HepG2 (cell line): Measurements from ENCODE around the gene ESPN. TPM values are rescaled to one million over a fixed set of nuclear protein-coding genes. Genes with fewer than 3 reads are reported as not detected.

Experiments used
- ATAC-seq: fragments of 200-7000 bp; cut with Tn5 transposase; 3 replicates; pipeline ENCODE4 v1.9.1; 2020; ENCODE audit warnings: mild to moderate bottlenecking, moderate library complexity
- BruUV-seq: library from RNA; stranded (reverse); fragments of 400-500 nt; replicated peaks from 2 replicates; lab custom pipeline; 2021; lab: Mats Ljungman, UMichigan
- CTCF ChIA-PET: fragments of 300-600 bp; formaldehyde crosslinking; extraction: SDS; loops from one replicate; lab custom pipeline; 2021; ENCODE audit warnings: low total read pairs, inconsistent platforms, low intra/inter-chr PET ratio; lab: Yijun Ruan, JAX
- POLR2A ChIA-PET: fragments of 350-600 bp; sonication (Branson Sonifier 250); formaldehyde crosslinking; loops from one replicate; lab custom pipeline; 2020; ENCODE audit warnings: antibody characterized with exemption, inconsistent platforms; lab: Yijun Ruan, JAX
- DNase-seq: peaks from one replicate; pipeline ENCODE4 v3.0.0-alpha.2; 2015; ENCODE audit warnings: low spot score
- FAIRE-seq: peaks from 3 replicates; lab custom pipeline; 2011; peaks lifted over from hg19 to GRCh38; lab: Jason Lieb, UNC
- H2AFZ ChIP-seq: one replicate; pipeline ENCODE4 v1.6.1; 2011; ENCODE audit warnings: low read length, inconsistent platforms
- H3K27ac ChIP-seq: fragments of 300-600 bp; 3 replicates; pipeline ENCODE4 v1.8.0; 2011; ENCODE audit warnings: mixed run types, mild to moderate bottlenecking, mixed read lengths, low read length, inconsistent platforms; ENCODE audit not compliant: insufficient read depth; ENCODE audit errors: extremely low read length
- H3K27me3 ChIP-seq, 2 experiments: fragments of 200-600 bp in 1 of 2; 2 replicates in 1 of 2; 3 replicates in 1 of 2; pipeline versions ENCODE4 v1.6.0 to v1.8.0; 2011; ENCODE audit warnings: low read length in 2 of 2, mild to moderate bottlenecking in 2 of 2, moderate library complexity in 2 of 2, inconsistent platforms in 1 of 2; ENCODE audit not compliant: insufficient read depth in 2 of 2, control insufficient read depth in 1 of 2
- H3K36me3 ChIP-seq, 2 experiments: fragments of 200-600 bp in 1 of 2; replicated peaks in 1 of 2; 2 replicates in 1 of 2; 3 replicates in 1 of 2; pipeline versions ENCODE4 v1.5.1 to v1.8.0; 2011; ENCODE audit warnings: low read length in 2 of 2, inconsistent platforms in 1 of 2; ENCODE audit not compliant: insufficient read depth in 2 of 2, control insufficient read depth in 1 of 2
- H3K4me1 ChIP-seq: 2 replicates; pipeline ENCODE4 v1.5.1; 2012; ENCODE audit warnings: low read length, inconsistent platforms; ENCODE audit not compliant: insufficient read depth
- H3K4me2 ChIP-seq: 2 replicates; pipeline ENCODE4 v1.6.0; 2011; ENCODE audit warnings: low read depth, low read length, inconsistent platforms
- H3K4me3 ChIP-seq, 3 experiments: fragments of 200-600 bp in 1 of 3; sonication (generic), shearing (Covaris generic) in 1 of 3; replicated peaks in 1 of 3; 2 replicates each; pipeline ENCODE4 v1.5.1; 2011 to 2016; ENCODE audit warnings: low read length in 3 of 3, inconsistent platforms in 2 of 3, low read depth in 2 of 3, mild to moderate bottlenecking in 2 of 3, control low read depth in 1 of 3, mixed read lengths in 1 of 3; ENCODE audit not compliant: insufficient read depth in 1 of 3
- H3K79me2 ChIP-seq: one replicate; pipeline ENCODE4 v1.6.1; 2011; ENCODE audit warnings: low read length, inconsistent platforms; ENCODE audit not compliant: insufficient read depth
- H3K9ac ChIP-seq: 2 replicates; pipeline ENCODE4 v1.6.0; 2011; ENCODE audit warnings: mild to moderate bottlenecking, low read depth, low read length, inconsistent platforms; ENCODE audit not compliant: insufficient read depth
- H3K9me3 ChIP-seq: 2 replicates; pipeline ENCODE4 v1.5.1; 2012; ENCODE audit warnings: mild to moderate bottlenecking, low read length
- H4K20me1 ChIP-seq: 2 replicates; pipeline ENCODE4 v1.6.0; 2011; ENCODE audit warnings: inconsistent platforms, mild to moderate bottlenecking, low read length, moderate library complexity; ENCODE audit not compliant: insufficient read depth
- AHR ChIP-seq: IDR thresholded peaks from 2 replicates; pipeline ENCODE4 v1.6.1; 2018; ENCODE audit warnings: missing genetic modification reagents, missing compliant biosample characterization
- CBX2 ChIP-seq, 2 experiments: fragments of 200-600 bp in 1 of 2; sonication (generic); formaldehyde crosslinking in 1 of 2; IDR thresholded peaks; 2 replicates each; pipeline versions ENCODE4 v1.7.0 to v1.8.1; 2018 to 2022; ENCODE audit warnings: low read depth in 2 of 2, low read length in 1 of 2, mild to moderate bottlenecking in 1 of 2, missing genetic modification reagents in 1 of 2
- FOXC1 ChIP-seq: sonication (generic); formaldehyde crosslinking; IDR thresholded peaks from 2 replicates; pipeline ENCODE4 v1.8.0; 2022; ENCODE audit warnings: mild to moderate bottlenecking, missing genetic modification reagents, borderline replicate concordance
- HOXA7 ChIP-seq: sonication (generic); formaldehyde crosslinking; IDR thresholded peaks from 2 replicates; pipeline ENCODE4 v1.8.1; 2022; ENCODE audit warnings: mild to moderate bottlenecking, missing genetic modification reagents, moderate library complexity
- PITX1 ChIP-seq: sonication (generic); formaldehyde crosslinking; IDR thresholded peaks from 2 replicates; pipeline ENCODE4 v1.5.1; 2020; ENCODE audit warnings: mild to moderate bottlenecking, missing genetic modification reagents
- ZFP62 ChIP-seq: sonication (generic); formaldehyde crosslinking; IDR thresholded peaks from 2 replicates; pipeline ENCODE4 v1.4.0; 2020; ENCODE audit warnings: missing genetic modification reagents
- ZNF329 ChIP-seq: sonication (generic); formaldehyde crosslinking; IDR thresholded peaks from 2 replicates; pipeline ENCODE4 v1.9.0; 2021; ENCODE audit warnings: low read depth, mild to moderate bottlenecking, missing genetic modification reagents
- WGBS: methylation state at CpG from one replicate; pipeline ENCODE4 v1.1.6; 2017; ENCODE audit warnings: low lambda C conversion rate; 5-methylcytosine and 5-hydroxymethylcytosine counted together
- in situ Hi-C: cut with HindIII; loops from 2 replicates; pipeline ENCODE4 v1.10.0; 2017; ENCODE audit warnings: low pct_unique_long_range_greater_than_20kb; ENCODE audit not compliant: extremely low pct_ligation_motif_present
- intact Hi-C: fragments of 100-400 bp; cut with micrococcal nuclease; formaldehyde crosslinking; loops from one replicate; pipeline ENCODE4 v1.10.0; 2022; ENCODE audit not compliant: unreplicated experiment
- polyA plus RNA-seq, 8 experiments: library from polyadenylated mRNA; depleted of rRNA in 3 of 8; stranded (reverse) in 7 of 8; unstranded in 1 of 8; fragments of >200 nt; fragmentation: Illumina TruSeq in 4 of 8; extraction: Trizol in 4 of 8; gene quantifications; 2 replicates each; pipeline versions ENCODE4 v1.2.1 to v1.2.3, GENCODE V29; 2011 to 2016; ENCODE audit warnings: low read depth in 4 of 8, missing spikeins in 1 of 8, mixed read lengths in 1 of 8; ENCODE audit not compliant: insufficient read depth in 1 of 8
- total RNA-seq, 5 experiments: library from RNA; depleted of rRNA; stranded (reverse); fragments of >200 nt; fragmentation: Illumina TruSeq; extraction: Trizol; gene quantifications; 2 replicates each; pipeline ENCODE4 v1.2.3, GENCODE V29; 2016; ENCODE audit warnings: low read depth in 1 of 5
- TF ChIP-seq, protein P1 (sequence below): sonication (generic); formaldehyde crosslinking; IDR thresholded peaks from 2 replicates; pipeline ENCODE4 v1.4.0; 2020; ENCODE audit warnings: missing genetic modification reagents

The ESPN gene
- total and polyA plus RNA-seq, 2 of the 13 experiments (the other 11 are each of a cell fraction or from before 2014, with no cell fraction given) = 48.6 to 54.2 TPM

DNA sequence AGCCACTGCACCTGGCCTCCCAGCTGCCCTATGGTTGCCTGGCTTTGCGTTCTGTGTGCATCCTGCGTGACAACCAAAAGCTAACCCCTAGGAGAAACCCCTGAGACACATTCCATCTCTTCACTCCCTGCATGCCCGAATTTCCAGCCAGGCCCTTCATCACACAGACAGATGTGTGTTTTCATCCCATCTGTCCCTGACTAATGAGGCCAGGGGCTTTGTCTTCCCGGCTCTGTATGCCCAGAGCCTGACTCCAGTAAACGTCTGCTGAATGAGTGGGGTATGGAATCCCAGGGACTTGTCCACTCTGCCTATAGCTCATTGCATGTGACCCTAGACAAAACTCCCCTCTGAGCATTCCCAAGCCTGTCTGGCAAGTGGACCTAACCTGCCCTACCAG, 9.6 kb downstream of the ESPN start:
- POLR2A ChIA-PET = no interaction called here
- BruUV-seq = no TSS peak
- Histone ChIP-seq H3K27me3 (peaks cover 9 to 54% of the 10 kb centered on the region in 2 experiments), H2AFZ (no peak overlapping the region), H3K9me3 (no peaks in the 10 kb centered on the region), H4K20me1 (no peaks in the 10 kb centered on the region), H3K4me2 (no peak overlapping the region), H3K4me1 (peaks cover 22% of the 10 kb centered on the region), H3K27ac (no peak overlapping the region), H3K4me3 (no peak overlapping the region), H3K9ac (no peak overlapping the region), H3K79me2 (no peaks in the 10 kb centered on the region), H3K36me3 (no peaks in the 10 kb centered on the region)
- TF ChIP-seq AHR = no peak
- no peak for TF ChIP-seq HOXA7 (CRISPR knock-in tag)
- TF ChIP-seq ZFP62 (CRISPR knock-in tag) = no peak
- TF ChIP-seq, protein P1, sequence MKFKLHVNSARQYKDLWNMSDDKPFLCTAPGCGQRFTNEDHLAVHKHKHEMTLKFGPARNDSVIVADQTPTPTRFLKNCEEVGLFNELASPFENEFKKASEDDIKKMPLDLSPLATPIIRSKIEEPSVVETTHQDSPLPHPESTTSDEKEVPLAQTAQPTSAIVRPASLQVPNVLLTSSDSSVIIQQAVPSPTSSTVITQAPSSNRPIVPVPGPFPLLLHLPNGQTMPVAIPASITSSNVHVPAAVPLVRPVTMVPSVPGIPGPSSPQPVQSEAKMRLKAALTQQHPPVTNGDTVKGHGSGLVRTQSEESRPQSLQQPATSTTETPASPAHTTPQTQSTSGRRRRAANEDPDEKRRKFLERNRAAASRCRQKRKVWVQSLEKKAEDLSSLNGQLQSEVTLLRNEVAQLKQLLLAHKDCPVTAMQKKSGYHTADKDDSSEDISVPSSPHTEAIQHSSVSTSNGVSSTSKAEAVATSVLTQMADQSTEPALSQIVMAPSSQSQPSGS (CRISPR knock-in tag) = no peak
- TF ChIP-seq ZNF329 (CRISPR knock-in tag) = no peak
- no peak for TF ChIP-seq PITX1
- FAIRE-seq (no peak), DNase-seq (no peak), ATAC-seq (no peak)
- CTCF ChIA-PET = no interaction called here
- WGBS = 22% methylated on average over 4 of the region's 5 CpGs
- intact Hi-C loops = no loop called here
- in situ Hi-C loops = no loop called here

DNA sequence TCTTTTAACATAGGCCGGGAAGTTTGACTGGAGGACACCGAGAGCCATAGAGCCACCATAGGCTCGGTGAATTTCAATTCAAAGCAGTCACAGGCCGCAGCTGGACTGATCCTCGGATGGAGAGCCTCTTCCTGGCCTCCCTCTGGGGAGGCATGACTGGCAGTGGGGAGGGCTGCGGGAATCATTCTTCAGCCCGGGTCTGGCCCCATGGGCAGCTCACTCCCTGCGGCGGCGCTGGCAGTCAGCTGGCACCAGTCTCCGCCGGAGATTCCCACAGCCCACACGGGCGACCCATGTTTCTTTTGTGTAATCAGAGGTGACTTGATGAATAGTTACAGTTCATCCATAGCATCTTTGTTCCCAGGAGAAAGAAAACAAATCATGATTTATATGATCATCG, 10.6 kb downstream of the ESPN start:
- no peak overlapping the region for H3K9ac ChIP-seq
- ChIA-PET CTCF (no interaction called here), POLR2A (no interaction called here)
- no peaks in the 10 kb centered on the region for H4K20me1 ChIP-seq
- H3K9me3 ChIP-seq = no peaks in the 10 kb centered on the region
- no peak overlapping the region for H3K4me2 ChIP-seq
- TF ChIP-seq FOXC1 (CRISPR knock-in tag) (no peak), CBX2 (IDR thresholded peaks at IDR 0.05; ENCODE audit: low read depth, low read length) (no peak), CBX2 (CRISPR knock-in tag; IDR thresholded peaks at IDR 0.05; ENCODE audit: low read depth) (no peak)
- FAIRE-seq = no peak
- H3K79me2 ChIP-seq = no peaks in the 10 kb centered on the region
- BruUV-seq = no TSS peak
- H3K4me3 ChIP-seq = no peak overlapping the region
- 33% methylated on average over 2 of the region's 15 CpGs for WGBS
- DNase-seq = no peak
- peaks cover 9 to 49% of the 10 kb centered on the region in 2 experiments for H3K27me3 ChIP-seq
- no peak overlapping the region for H3K27ac ChIP-seq
- H3K36me3 ChIP-seq = no peaks in the 10 kb centered on the region
- intact Hi-C loops = no loop called here
- no peak for ATAC-seq
- H2AFZ ChIP-seq = no peak overlapping the region
- in situ Hi-C loops = no loop called here
- H3K4me1 ChIP-seq = peaks cover 32% of the 10 kb centered on the region
